Stimulated activated CD8-positive, alpha-beta memory T cell treated with anti-CD3 and anti-CD28 coated beads, Interleukin-12 subunit alpha, Interleukin-12 subunit beta, amount 100 ng/mL, for 24 hours (primary cell): ENCODE results near the gene SMCO1.
"Not testable (repeated sequence)": the region's sequence is repeated elsewhere in the genome, so short reads cannot be mapped to it uniquely, and the experiment has no call there.

Experiments
- DNase-seq: peaks from one replicate; pipeline ENCODE4 v3.0.0-alpha.2; 2020; ENCODE audit errors: extremely low read depth

The SMCO1 gene

GRCh38 chr3:196521291-196521690 lies 6.1 kb upstream of the SMCO1 start:
- not testable (repeated sequence) for DNase-seq

- no peak for DNase-seq
Observed at GRCh38 chr3:196519718-196520082, 4.6 kb upstream of the SMCO1 start.

GRCh38 chr3:196518966-196519717 lies 4.0 kb upstream of the SMCO1 start:
- DNase-seq: no peak

DNA sequence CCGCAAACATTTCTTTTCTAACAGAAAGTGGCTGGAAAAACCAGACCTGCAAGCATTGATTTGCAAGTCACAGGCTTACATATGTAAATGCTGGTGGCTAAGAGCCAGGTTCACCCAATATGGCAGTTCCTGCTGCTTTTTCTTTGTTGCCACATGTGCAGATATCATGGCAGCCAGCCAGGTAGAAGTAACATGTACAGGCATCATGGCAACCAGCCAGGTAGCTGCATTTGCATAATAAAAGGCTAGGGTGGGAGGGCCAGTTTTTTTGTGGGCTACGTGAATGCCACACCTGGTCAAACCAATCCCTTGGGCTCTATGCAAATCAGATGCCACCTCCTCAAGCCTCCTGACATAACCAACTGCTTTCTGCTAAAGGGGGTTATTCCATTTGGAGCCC lies 2.8 kb upstream of the SMCO1 start:
- DNase-seq: no peak

DNA sequence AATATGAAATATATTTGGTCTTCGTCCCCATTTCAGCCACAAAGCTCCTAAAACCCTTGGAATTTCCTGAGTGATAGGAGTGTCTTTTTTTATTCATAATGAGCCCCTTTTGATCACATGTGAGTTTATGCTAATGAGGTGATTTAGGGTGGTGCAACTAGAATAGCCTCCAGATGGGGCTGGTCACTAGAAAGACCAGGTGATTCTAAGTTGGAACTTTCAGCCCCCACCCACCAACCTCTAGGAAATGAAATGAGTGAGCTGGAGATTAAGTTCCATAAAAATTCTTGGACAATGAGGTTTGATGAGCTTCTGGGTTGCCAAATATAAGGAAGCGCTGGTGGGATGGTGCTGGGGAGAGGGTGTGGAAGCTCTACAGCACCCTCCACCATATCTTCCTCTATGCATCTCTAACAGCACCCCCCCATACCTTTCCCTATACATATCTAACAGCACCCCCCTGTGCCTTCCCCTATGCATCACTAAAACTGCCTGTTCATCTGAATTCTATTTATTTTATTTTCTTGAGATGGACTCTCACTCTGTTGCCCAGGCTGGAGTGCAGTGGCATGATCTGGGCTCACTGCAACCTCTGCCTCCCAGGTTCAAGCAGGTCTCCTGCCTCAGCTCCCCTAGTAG lies 2.1 kb upstream of the SMCO1 start:
- no peak for DNase-seq

- DNase-seq: no peak
Observed at GRCh38 chr3:196514350-196514716, 813 bp downstream of the SMCO1 start.

- DNase-seq: no peak
Observed at GRCh38 chr3:196513697-196514349, 1.3 kb downstream of the SMCO1 start.

DNA sequence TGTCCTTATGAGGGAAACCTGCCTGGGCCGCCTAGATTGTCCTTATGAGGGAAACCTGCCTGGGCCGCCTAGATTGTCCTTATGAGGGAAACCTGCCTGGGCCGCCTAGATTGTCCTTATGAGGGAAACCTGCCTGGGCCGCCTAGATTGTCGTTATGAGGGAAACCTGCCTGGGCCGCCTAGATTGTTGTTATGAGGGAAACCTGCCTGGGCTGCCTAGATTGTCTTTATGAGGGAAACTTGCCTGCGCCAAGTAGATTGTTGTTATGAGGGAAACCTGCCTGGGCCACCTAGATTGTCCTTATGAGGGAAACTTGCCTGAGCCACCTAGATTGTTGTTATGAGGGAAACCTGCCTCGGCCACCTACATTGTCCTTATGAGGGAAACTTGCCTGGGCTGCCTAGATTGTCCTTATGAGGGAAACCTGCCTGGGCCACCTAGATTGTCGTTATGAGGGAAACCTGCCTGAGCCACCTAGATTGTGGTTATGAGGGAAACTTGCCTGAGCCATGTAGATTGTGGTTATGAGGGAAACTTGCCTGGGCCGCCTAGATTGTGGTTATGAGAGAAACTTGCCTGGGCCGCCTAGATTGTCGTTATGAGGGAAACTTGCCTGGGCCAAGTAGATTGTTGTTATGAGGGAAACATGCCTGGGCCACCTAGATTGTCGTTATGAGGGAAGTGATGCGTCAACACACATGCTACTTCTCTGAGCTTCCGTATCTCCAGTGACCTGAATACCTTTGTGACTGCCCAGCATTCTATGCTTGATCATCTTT lies 3.3 kb downstream of the SMCO1 start:
- DNase-seq: not testable (repeated sequence)

DNA sequence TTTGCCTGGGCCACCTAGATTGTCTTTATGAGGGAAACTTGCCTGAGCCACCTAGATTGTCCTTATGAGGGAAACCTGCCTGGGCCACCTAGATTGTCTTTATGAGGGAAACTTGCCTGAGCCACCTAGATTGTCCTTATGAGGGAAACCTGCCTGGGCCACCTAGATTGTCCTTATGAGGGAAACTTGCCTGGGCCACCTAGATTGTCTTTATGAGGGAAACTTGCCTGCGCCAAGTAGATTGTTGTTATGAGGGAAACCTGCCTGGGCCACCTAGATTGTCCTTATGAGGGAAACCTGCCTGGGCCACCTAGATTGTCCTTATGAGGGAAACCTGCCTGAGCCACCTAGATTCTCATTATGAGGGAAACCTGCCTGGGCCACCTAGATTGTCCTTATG lies 4.0 kb downstream of the SMCO1 start:
- DNase-seq: not testable (repeated sequence)

DNA sequence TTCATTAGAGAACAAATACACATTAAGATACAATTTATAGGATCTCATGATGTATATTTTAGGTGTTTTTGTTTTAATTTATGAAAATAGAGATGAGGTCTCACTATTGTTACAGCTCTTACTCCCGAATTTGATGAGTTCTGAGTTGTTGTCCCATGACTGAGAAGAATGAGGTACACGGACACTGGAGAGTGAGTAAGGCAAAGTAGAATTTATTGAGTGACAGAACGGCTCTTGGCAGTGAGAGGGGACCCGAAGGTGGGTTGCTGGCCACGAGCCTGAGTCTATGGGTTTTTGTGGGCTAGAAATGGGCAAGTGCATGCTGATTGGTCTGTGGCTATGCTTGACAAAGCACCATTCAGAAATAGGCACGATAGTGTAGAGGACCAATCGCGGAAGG lies 8.5 kb downstream of the SMCO1 start:
- DNase-seq: no peak

DNA sequence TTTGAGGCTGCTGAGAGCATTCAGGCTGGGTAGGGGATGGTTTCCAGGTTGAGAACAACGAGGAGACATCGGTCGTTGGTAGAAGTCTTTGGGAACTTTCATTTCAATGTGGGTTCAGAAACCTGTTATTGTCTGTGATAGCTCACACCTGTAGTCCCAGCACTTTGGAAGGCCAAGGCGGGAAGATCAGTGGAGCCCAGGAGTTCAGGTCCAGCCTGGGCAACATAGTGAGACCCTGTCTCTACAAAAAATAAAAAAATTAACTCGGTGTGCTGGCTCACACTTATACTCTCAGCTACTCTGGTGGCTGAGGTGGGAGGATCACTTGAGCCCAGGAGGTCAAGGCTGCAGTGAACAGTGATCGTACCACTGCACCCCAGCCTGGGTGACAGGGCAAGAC lies 10.6 kb downstream of the SMCO1 start:
- no peak for DNase-seq

DNA sequence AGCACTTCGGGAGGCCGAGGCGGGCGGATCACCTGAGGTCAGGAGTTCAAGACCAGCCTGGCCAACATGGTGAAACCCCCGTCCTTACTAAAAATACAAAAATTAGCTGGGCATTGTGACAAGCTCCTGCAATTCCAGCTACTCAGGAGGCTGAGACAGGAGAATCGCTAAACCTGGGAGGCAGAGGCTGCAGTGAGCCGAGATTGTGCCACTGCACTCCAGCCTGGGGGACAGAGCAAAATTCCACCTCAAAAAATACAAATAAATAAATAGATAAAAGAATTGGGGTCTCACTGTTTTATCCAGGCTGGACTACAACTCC lies 11.1 kb downstream of the SMCO1 start:
- not testable (repeated sequence) for DNase-seq

DNA sequence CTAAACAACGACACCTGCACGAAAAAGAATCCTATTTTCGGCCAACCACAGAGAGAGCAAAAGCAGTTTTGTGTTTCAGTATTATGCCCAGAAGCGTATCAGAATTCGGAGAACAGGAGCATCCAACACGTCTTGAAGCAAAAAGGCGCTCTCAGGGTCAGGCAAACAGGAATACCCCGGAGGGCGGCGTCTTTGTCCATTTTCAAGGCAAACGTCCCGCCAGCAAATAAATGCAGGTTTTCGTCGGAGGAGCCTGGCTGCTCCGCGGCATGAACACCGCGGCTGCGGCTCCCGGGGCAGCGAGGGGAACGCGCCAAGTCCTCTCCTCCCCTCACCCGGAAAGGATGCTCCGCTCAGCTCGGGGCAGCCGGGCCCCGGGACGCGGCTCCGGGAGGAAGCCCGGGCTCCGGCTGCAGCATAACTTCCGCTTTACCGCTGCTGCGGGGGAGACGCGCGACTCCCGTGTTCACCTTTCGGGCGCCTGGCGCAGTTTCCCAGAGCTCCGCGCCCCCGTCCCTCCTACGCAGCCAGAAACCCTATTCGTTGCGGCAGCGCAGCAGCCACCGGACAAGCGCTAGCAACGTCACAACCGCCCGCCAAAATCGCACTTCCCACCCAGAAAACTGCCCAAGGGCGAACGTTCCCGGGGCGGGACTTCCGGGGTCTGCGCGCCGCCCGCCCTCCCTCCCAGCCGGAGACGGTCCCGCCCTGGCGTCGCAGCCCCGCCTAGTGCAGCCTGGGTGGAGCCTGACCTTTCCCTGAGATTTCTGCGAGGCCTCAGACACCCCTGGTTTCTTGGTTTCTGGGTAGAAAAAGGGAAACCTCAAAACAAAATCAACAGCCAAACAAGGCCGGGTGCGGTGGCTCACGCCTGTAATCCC lies 11.7 kb downstream of the SMCO1 start, which contains the start of gene RNF168:
Gene RNF168 (minus strand): TSS at position 573 of the 881 bp plus-strand sequence. CDS start 595 bp downstream, outside the sequence.
- peak; percentile 88 for DNase-seq

DNA sequence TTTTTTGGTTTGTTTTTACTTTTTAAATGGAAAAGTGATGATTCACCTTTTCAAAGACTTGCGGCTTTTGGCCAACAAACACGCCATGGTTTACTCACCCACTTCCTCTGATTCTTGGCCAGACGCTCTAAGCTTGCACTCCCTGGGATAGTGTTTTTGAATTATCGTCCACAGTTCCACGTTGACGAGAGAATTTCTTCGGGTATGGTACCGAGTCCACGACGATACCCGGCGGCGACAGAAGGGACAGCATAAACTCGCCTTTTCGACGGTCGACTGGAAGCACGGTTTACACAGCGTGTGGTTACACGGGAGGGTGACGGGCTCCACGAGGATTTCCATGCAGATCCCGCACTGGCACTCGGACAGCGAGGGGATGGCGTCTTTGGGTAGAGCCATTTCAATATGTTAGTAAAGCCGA lies 12.4 kb downstream of the SMCO1 start:
- no peak for DNase-seq

DNA sequence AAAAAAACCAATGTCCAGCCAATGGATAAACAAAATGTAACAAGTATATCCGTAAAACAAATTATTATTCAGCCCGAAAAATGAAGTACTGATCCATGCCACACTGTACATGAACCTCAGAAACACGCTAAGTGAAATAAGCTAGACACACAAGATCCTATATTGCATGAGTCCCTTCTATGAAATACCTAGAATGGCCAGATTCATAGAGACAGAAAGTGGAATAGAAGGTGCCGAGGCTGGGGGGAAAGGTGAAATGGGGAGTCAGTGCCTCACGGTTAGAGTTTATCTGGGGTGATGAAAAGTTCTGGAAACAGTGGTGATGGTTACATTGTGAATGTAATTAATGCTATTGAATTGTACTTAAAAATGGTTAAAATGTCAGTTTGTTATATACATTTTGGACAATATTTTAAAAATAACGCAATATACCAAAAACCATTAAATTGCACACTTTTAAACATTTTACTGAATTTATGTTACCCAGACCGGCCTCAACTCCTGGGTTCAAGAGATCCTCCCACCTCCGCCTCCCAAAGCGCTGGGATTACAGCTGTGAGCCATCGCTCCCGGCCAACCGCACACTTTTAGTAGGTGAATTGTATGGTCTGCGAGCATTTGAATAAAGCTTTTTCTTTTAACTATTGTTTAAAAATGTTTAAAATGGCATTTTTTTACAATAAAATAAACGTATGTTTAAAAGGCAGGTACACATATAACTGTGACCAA lies 13.7 kb downstream of the SMCO1 start:
- DNase-seq: no peak

DNA sequence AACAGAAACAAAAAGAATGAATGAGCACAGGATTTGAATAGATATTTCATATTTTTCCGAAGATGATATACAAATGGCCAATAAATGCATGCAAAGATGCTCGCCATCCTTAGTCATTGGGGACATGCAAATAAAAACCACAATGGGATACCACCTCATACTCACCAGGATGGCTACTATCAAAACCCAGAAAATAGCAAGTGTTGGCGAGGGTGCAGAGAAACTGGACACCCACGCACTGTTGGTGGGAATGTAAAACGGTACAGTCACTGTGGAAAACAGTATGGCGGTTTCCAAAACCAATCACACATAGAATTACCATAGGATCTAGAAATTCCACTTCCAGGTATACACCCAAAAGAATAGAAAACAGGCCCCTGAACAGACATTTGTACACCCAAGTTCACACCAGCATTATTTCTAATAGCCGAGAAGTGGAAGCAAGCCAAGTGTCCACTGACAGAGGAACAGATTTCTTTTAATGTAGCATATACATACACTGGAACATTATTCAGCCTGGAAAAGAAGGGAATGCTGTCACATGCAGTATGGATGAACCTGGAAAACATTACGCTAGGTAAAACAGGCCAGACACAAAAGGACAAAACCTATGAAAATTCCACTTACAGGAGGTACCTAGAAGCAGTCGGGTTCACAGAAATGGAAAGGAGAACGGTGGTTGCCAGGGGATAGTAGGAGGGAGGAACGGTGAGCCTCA lies 15.2 kb downstream of the SMCO1 start:
- no peak for DNase-seq

GRCh38 chr3:196499061-196499460 lies 16.1 kb downstream of the SMCO1 start:
- DNase-seq: no peak

DNA sequence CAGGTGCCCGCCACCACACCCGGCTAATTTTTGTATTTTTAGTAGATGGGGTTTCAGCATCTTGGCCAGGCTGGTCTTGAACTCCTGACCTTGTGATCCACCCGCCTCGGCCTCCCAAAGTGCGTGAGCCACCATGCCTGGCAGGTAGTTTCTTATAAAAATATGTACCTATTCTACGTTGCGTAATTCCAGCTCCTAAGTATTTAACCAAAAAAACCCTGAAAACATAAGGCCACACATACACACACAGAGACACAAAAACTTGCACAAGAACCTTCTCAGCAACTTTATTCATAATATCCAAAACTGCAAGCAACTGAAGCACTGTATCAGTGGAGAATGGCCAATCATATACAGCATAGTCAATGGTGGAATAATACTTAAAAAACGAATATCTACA lies 16.8 kb downstream of the SMCO1 start:
- no peak for DNase-seq

- DNase-seq: no peak
Observed at GRCh38 chr3:196496183-196496582, 19.0 kb downstream of the SMCO1 start.

DNA sequence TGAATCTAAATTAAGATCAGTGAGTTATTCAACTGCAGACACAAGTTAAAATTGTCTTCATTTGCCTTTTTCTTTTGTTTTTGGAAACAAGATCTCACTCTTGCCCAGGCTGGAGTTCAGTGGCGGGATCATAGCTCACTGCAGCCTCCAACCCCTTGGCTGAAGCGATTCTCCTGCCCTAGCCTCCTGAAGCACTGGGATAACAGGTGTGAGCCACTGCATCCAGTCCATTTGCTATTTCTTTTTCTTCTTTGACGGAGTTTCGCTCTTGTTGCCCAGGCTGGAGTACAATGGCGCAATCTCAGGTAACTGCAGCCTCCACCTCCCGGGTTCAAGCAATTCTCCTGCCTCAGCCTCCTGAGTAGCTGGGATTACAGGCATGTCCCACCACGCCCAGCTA lies 21.9 kb downstream of the SMCO1 start:
- no peak for DNase-seq
